CD1c-positive myeloid dendritic cell (primary cell): ENCODE measurements around the gene CCDC82.

Experiments used
- DNase-seq: peaks from one replicate; pipeline ENCODE4 v3.0.0-alpha.2; 2016; ENCODE audit errors: extremely low spot score

CCDC82 gene

DNA sequence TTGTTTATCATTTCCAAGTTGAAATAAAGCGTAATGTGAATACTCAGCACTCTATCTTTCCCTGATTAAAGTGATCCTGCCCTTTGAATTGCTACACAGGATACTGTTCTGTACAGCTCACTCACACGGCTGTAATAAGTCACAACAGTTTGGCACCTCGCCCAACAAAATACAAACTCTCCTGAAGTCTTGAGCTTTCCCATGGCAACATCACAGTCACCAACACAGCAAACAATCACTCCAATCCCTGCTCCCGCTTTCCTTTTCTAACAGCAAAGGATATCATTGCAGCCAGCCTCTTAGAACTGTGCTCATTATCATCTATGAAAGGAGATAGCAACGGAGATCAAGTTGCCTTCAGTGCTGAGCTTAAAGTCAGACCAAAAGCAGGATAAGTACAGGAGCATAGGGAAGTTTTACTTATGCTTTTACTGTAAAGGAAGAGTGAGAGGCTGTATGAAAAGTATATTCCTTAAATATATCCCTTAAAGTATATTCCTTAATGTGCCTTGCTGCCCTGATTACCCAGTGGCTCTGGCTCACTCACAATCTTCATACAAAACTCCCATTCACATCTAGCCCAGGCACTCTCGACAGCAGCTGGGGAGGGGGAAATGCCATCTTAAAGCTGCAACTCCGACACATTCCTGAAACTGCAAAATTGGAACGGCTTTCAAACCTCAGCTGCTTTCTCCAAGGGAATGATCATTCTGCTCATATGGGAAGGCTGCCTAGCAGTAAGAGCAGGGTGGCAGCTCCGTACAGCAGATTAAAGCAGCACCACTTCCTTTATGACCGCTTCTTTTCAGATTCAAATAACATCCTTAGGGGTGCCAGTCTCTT, 82.6 kb downstream of the CCDC82 start:
- no peak for DNase-seq

DNA sequence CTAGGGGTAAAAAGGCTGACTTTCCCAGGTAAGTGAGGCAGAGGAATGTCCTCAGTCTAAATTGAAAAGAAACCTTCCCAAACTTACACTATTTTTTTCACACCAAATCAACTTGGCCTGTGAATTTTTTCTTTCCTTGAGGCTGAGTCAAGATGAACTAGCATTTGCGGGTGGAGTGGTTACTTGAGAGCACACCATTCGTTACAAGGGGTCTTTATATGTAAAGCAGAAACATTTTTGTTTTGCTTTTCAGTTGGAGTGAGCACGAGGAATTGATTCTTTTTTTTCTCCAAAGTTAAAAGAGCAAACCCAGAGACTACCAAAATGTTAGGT, 83.1 kb downstream of the CCDC82 start:
- no peak for DNase-seq

DNA sequence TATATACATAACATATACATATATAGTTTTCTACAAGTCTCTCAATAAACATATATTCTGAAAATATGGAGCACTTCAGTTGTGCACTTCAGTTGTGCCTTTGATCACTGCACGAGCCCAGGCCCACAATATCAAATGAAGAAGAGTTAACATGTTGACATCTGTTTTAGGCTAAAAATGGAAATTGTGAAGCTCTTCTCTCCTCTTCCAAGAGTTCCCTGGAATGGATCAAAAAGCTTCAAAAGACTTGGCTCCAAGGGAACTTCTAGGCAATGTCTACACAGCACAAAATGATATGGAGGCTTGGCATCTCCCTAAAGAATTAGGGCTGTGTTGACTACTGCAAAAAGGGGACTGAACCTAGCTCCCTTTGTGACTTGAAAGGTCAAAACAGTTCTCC, 83.6 kb downstream of the CCDC82 start:
- DNase-seq = no peak

DNA sequence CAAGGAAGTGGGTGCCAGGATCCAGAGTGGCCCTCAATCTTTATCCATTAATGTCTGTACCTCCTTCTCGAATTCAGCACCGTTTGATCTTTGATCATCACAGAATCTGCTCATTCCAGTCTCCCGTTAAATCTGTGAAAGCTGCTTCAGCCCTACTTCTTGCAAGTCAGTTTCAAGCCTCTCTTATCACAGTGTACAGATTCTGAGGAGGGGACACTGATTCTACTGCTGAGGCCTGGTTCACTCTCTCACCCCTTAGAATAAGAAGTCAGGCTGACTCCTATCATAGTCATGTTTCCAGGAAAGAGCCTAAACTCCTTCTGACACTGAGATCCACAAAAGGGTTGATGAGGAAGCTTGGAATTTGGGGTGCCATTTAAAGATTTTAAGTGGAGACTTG, 85.7 kb downstream of the CCDC82 start:
- DNase-seq = no peak

DNA sequence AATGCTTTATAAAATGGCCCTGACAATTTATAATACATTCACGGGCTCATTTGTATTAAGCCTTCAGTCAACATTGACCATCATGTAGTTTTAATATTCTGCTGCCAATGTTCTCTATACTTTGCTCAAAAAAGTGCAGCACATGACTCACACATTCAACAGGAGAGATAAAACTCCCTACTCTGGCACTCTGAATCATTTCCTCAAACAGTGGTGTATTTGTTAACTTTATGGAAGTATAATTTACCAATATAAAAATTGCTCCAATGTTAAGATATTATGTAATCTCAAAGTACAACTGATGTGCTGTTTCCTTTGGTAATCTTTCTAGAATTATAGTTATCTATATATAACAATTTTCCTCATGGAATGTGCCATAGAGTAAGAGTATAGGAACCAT, 86.6 kb downstream of the CCDC82 start:
- peak; percentile 64 for DNase-seq
